Upper lobe of left lung (tissue), 6 donors: ENCODE results near the gene PAX5. TPM values are rescaled to one million over a fixed set of nuclear protein-coding genes. Genes with fewer than 3 reads are reported as not detected.

ENCODE experiments used
- ATAC-seq, 2 donors: fragments of 200-7000 bp; cut with Tn5 transposase; one replicate each; pipeline ENCODE4 v1.9.1; 2022; ENCODE audit warnings: mild to moderate bottlenecking in 2 of 2, moderate library complexity in 2 of 2; ENCODE audit not compliant: low FRiP score in 2 of 2
- DNase-seq, 2 donors: peaks; one replicate each; pipeline ENCODE4 v3.0.0-alpha.2; 2019 to 2020
- H3K27ac ChIP-seq, 4 donors: fragments of 200-600 bp; sonication (generic); one replicate each; pipeline ENCODE4 v1.5.1; 2016 to 2019
- H3K27me3 ChIP-seq, 4 donors: fragments of 200-600 bp; sonication (generic); one replicate each; pipeline ENCODE4 v1.5.1; 2017 to 2019
- H3K36me3 ChIP-seq, 4 donors: fragments of 200-600 bp; sonication (generic); one replicate each; pipeline ENCODE4 v1.5.1; 2016 to 2019
- H3K4me1 ChIP-seq, 4 donors: fragments of 200-600 bp; sonication (generic); one replicate each; pipeline ENCODE4 v1.5.1; 2018 to 2019
- H3K4me3 ChIP-seq, 4 donors: fragments of 200-600 bp; sonication (generic); one replicate each; pipeline ENCODE4 v1.5.1; 2017 to 2019; ENCODE audit warnings: mild to moderate bottlenecking in 2 of 4, moderate library complexity in 1 of 4
- H3K9me3 ChIP-seq, 4 donors: fragments of 200-600 bp; sonication (generic); one replicate each; pipeline ENCODE4 v1.5.1; 2018 to 2019
- EP300 ChIP-seq, 4 donors: sonication (generic); formaldehyde crosslinking; IDR thresholded peaks; one replicate each; pipeline ENCODE4 v1.5.1; 2017; ENCODE audit warnings: antibody characterized with exemption in 4 of 4, control low read depth in 2 of 4
- POLR2A ChIP-seq, 4 donors: fragments of 450-650 bp; IDR thresholded peaks; one replicate each; pipeline ENCODE4 v1.5.1; 2016 to 2017; ENCODE audit warnings: antibody characterized with exemption in 4 of 4, mild to moderate bottlenecking in 2 of 4
- POLR2AphosphoS5 ChIP-seq, 2 donors: sonication (generic); formaldehyde crosslinking; IDR thresholded peaks; one replicate each; pipeline ENCODE4 v1.5.1; 2017; ENCODE audit warnings: antibody characterized with exemption in 2 of 2
- WGBS, 2 donors: methylation state at CpG; one replicate each; pipeline ENCODE4 v1.1.5; 2017 to 2018; 5-methylcytosine and 5-hydroxymethylcytosine counted together
- total RNA-seq, 6 donors: library from RNA; depleted of rRNA in 4 of 6; stranded (reverse); fragments of >200 nt in 4 of 6; gene quantifications; one replicate each; pipeline versions ENCODE4 v1.1.0 to v1.2.1, GENCODE V29; 2016 to 2021
- TF ChIP-seq, protein P1 (sequence below), 6 experiments: fragments of 450-650 bp in 4 of 6; fragments of 200-600 bp in 2 of 6; sonication (generic) in 2 of 6; IDR thresholded peaks; one replicate each; pipeline ENCODE4 v1.5.1; 2016 to 2019; ENCODE audit warnings: antibody characterized with exemption in 6 of 6
- donor health status: DM: no; HTN: no; CAD: no; lungs with moderate emphysema.
- donor health status: DM: no; HTN: yes; CAD: no; lungs with severe emphysema.

PAX5 gene
- total RNA-seq, 6 donors from 2014 or later: under 0.01 to 0.64 (median 0.43) TPM; not detected in 1

DNA sequence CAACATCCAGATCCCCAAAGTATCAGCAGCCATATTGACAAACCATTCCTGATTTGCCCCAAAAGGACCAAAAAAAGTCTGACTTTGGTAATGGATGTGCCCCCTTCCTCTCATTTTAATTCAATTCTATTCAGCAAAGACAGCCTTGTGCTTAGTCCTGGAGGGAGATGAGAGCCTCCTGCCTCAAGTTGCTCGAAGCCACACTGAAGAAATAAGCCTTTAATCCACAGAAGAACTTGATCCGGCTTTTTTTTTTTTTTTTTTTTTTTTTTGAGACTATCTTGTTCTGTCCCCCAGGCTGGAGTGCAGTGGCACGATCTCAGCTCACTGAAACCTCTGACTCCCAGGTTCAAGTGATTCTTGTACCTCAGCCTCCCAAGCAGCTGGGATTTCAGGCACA, 8.4 kb upstream of the PAX5 start:
- Histone ChIP-seq H3K9me3 (no peaks in the 10 kb centered on the region), H3K36me3 (no peaks in the 10 kb centered on the region), H3K27ac (no peak overlapping the region), H3K27me3 (peaks cover 0 to 29% (median 12%) of the 10 kb centered on the region in 4 donors), H3K4me3 (no peak overlapping the region), H3K4me1 (peaks cover 7 to 10% (median 9%) of the 10 kb centered on the region in 4 donors)
- 68 to 88% methylated on average over 3 of the region's 3 CpGs for WGBS, 2 donors
- DNase-seq (no peak), ATAC-seq (no peak)
- TF ChIP-seq POLR2AphosphoS5 (IDR thresholded peaks at IDR 0.05) (no peak), EP300 (IDR thresholded peaks at IDR 0.05) (no peak), POLR2A (IDR thresholded peaks at IDR 0.05) (no peak)
- TF ChIP-seq, protein P1, sequence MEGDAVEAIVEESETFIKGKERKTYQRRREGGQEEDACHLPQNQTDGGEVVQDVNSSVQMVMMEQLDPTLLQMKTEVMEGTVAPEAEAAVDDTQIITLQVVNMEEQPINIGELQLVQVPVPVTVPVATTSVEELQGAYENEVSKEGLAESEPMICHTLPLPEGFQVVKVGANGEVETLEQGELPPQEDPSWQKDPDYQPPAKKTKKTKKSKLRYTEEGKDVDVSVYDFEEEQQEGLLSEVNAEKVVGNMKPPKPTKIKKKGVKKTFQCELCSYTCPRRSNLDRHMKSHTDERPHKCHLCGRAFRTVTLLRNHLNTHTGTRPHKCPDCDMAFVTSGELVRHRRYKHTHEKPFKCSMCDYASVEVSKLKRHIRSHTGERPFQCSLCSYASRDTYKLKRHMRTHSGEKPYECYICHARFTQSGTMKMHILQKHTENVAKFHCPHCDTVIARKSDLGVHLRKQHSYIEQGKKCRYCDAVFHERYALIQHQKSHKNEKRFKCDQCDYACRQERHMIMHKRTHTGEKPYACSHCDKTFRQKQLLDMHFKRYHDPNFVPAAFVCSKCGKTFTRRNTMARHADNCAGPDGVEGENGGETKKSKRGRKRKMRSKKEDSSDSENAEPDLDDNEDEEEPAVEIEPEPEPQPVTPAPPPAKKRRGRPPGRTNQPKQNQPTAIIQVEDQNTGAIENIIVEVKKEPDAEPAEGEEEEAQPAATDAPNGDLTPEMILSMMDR (IDR thresholded peaks at IDR 0.05): no peak

DNA sequence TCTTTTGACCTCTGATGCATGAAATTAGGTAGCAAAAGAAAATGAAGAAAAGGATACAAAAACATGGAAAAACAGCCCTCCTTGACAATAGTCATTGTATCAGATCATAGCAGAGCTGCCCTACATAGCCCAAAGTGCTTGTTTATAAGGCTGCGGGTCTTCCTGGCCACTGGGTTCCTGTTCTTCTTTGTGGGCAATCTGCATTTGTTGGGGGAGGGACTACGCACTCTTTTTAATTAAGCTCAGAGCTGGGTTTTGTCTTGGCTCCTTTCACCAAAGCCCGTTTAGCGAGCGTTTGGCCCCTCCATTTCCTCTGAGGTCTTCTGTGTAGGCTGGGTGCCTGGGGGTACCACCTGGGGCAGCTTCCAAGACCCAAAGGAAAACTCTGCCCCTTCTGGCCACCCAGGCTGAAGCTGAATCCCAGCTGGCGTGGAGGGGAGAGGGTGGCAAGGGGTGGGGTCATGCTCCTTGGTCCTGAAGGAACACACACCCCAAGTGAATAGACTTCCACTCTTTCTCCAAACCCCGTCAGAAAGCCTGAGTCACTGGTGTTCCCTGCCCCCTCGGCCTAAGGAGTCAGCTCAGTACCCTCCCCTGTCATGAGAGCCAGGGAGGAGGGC, 6.5 kb upstream of the PAX5 start:
- H3K27me3 ChIP-seq: peaks cover 2 to 46% (median 26%) of the 10 kb centered on the region in 4 donors
- peaks cover 25 to 28% (median 26%) of the 10 kb centered on the region in 4 donors for H3K4me1 ChIP-seq
- no peak for DNase-seq
- ATAC-seq: no peak
- no peaks in the 10 kb centered on the region for H3K36me3 ChIP-seq
- TF ChIP-seq EP300 (IDR thresholded peaks at IDR 0.05): no peak
- no peak for TF ChIP-seq POLR2A (IDR thresholded peaks at IDR 0.05)
- TF ChIP-seq, protein P1 (IDR thresholded peaks at IDR 0.05): no peak
- TF ChIP-seq POLR2AphosphoS5 (IDR thresholded peaks at IDR 0.05): no peak
- 55 to 59% methylated on average over 6 to 8 of the region's 8 CpGs for WGBS, 2 donors
- H3K9me3 ChIP-seq: peaks cover 0 to 2% (median 0%) of the 10 kb centered on the region in 4 donors
- H3K4me3 ChIP-seq: no peak overlapping the region
- H3K27ac ChIP-seq: no peak overlapping the region

DNA sequence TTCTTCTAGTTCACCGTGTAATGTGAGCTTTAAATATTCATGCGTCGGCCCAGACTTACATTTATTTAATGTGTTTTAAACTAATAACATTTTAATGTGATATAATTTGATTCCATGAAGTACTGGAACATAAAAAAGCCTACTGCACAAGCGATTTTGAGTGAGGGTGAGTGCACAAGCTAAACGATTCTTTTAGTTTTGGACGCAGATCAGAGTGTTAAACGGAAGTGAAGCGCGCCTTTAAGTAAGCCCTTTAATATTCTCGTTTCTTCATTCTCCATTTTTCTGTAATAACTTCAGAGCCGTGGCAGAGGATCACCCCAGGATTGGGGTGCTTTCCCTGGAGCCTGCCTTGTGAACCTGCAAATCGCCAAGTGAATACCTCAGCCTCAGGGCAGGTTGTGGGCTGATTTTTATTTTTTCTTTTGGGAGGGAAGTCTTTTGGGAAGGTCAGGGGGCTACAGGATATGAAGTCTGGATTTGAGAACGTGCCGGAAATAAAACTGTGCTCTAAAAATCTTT, 4.9 kb upstream of the PAX5 start:
- peaks cover 0 to 2% (median 0%) of the 10 kb centered on the region in 4 donors for H3K9me3 ChIP-seq
- ATAC-seq: no peak
- 20 to 44% methylated on average over 14 of the region's 14 CpGs for WGBS, 2 donors
- H3K4me1 ChIP-seq: peaks cover 39 to 43% (median 40%) of the 10 kb centered on the region in 4 donors
- no peak for TF ChIP-seq EP300 (IDR thresholded peaks at IDR 0.05)
- TF ChIP-seq, protein P1 (IDR thresholded peaks at IDR 0.05): no peak
- no peak for TF ChIP-seq POLR2AphosphoS5 (IDR thresholded peaks at IDR 0.05)
- no peak for TF ChIP-seq POLR2A (IDR thresholded peaks at IDR 0.05)
- H3K27me3 ChIP-seq: peaks cover 2 to 61% (median 41%) of the 10 kb centered on the region in 4 donors
- no peak for DNase-seq
- no peaks in the 10 kb centered on the region for H3K36me3 ChIP-seq
- H3K4me3 ChIP-seq: no peak overlapping the region
- H3K27ac ChIP-seq: no peak overlapping the region

DNA sequence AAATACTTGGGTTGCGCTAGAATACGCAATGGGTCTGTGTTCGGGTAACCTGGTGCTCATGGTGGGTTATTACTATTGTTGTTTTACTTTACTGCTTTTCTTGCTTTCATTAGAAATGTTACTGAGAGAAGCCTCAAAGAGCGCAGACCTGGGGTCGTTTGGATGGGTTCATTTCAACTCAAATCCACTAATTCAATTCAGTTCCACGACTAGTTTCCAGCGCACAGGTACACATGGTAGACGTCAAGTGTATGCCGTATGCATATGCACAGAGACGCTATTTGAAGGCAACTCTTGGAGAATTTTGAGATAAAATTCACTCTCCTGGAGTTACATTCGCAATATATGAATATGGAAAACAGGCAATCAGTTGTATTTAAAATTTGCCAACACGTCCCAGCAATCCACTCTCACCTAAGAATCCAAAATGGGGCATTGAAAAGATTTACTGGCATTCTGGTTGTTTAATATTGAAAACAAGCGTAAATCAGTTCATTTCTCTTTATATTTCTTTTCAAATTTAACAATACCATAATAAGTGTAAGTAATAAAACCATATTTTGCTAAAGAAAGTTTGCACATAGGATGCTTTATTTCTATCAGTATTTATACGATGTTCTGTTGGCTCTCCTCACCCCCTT, 4.4 kb upstream of the PAX5 start:
- DNase-seq (no peak), ATAC-seq (no peak)
- Histone ChIP-seq H3K36me3 (no peaks in the 10 kb centered on the region), H3K4me3 (no peak overlapping the region), H3K4me1 (peaks cover 39 to 47% (median 40%) of the 10 kb centered on the region in 4 donors), H3K27me3 (peaks cover 2 to 65% (median 43%) of the 10 kb centered on the region in 4 donors), H3K9me3 (peaks cover 0 to 2% (median 0%) of the 10 kb centered on the region in 4 donors), H3K27ac (no peak overlapping the region)
- 22 to 23% methylated on average over 14 of the region's 14 CpGs for WGBS, 2 donors
- TF ChIP-seq POLR2A (IDR thresholded peaks at IDR 0.05): no peak
- TF ChIP-seq POLR2AphosphoS5 (IDR thresholded peaks at IDR 0.05): no peak
- TF ChIP-seq, protein P1 (IDR thresholded peaks at IDR 0.05): no peak
- TF ChIP-seq EP300 (IDR thresholded peaks at IDR 0.05): no peak
